Body of pancreas (tissue), 4 donors: ENCODE results near the gene TMEM237. TPM values are rescaled to one million over a fixed set of nuclear protein-coding genes. Genes with fewer than 3 reads are reported as not detected.
"Not testable (repeated sequence)": the region's sequence is repeated elsewhere in the genome, so short reads cannot be mapped to it uniquely, and the experiment has no call there.

Source experiments
- ATAC-seq: fragments of 150-250 bp; one replicate; pipeline ENCODE4 v1.9.1; 2016
- DNase-seq, 4 donors: peaks; one replicate each; pipeline ENCODE4 v3.0.0-alpha.2; 2019
- H3K27ac ChIP-seq, 4 donors: fragments of 200-600 bp; sonication (generic); 1 replicate in 3 of 4; 2 replicates in 1 of 4; pipeline versions ENCODE4 v1.5.1 to v1.6.1; 2016 to 2019; ENCODE audit warnings: mild to moderate bottlenecking in 1 of 4, mixed read lengths in 1 of 4, moderate library complexity in 1 of 4
- H3K27me3 ChIP-seq, 2 donors: fragments of 200-600 bp; sonication (generic); one replicate each; pipeline ENCODE4 v1.6.0; 2016; ENCODE audit warnings: mild to moderate bottlenecking in 1 of 2
- H3K36me3 ChIP-seq, 2 donors: fragments of 200-600 bp; sonication (generic); replicated peaks in 1 of 2; 2 replicates each; pipeline ENCODE4 v1.5.1; 2016; ENCODE audit warnings: low read depth in 2 of 2; ENCODE audit not compliant: insufficient read depth in 1 of 2
- H3K4me1 ChIP-seq: fragments of 200-600 bp; sonication (generic); one replicate; pipeline ENCODE4 v1.6.0; 2016
- H3K4me3 ChIP-seq, 2 donors: fragments of 200-600 bp; sonication (generic); 1 replicate in 1 of 2; 2 replicates in 1 of 2; pipeline ENCODE4 v1.5.1; 2016 to 2019
- H3K9me3 ChIP-seq, 3 donors: fragments of 200-600 bp; sonication (generic); 1 replicate in 2 of 3; 2 replicates in 1 of 3; pipeline ENCODE4 v1.5.1; 2016
- POLR2A ChIP-seq, 3 donors: fragments of 450-650 bp; IDR thresholded peaks; one replicate each; pipeline ENCODE4 v1.6.1; 2016; ENCODE audit warnings: antibody characterized with exemption in 3 of 3, mild to moderate bottlenecking in 2 of 3
- WGBS, 2 donors: methylation state at CpG; one replicate each; pipeline ENCODE4 v1.1.5; 2017; 5-methylcytosine and 5-hydroxymethylcytosine counted together
- intact Hi-C: fragments of 100-400 bp; cut with DNase I; formaldehyde crosslinking; loops from one replicate; pipeline ENCODE4 v1.15.1; 2023
- total RNA-seq, 2 donors: library from RNA; depleted of rRNA; stranded (reverse); fragments of >200 nt; gene quantifications; one replicate each; pipeline ENCODE4 v1.1.0, GENCODE V29; 2016
- TF ChIP-seq, protein P1 (sequence below), 7 experiments: fragments of 450-650 bp in 4 of 7; fragments of 200-600 bp in 3 of 7; sonication (generic) in 3 of 7; IDR thresholded peaks; one replicate each; pipeline ENCODE4 v1.5.1; 2016 to 2019; ENCODE audit warnings: antibody characterized with exemption in 7 of 7

TMEM237 gene
- total RNA-seq, 2 donors from 2014 or later, result 9.3 to 10.5 TPM

DNA sequence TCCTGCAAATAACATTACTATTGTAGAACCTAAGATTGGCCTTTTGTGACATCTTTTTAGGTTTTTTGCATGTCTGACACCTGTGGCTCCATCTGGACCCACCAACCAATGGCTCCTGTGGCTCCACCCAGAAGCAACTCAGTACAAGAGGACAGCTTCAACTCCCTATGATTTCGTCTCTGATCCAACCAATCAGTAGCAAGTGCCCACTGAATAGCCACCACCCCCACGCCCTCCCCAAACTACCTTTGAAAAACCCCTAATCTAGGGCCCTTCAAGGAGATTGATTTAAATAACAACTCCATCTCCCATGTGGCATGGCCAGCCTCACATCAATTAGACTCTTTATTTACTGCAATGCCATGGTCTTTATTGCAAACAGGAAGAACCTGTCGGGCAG is 31.5 kb upstream of the TMEM237 start:
- H3K4me3 ChIP-seq, result no peak overlapping the region
- WGBS, 2 donors, result 55 to 66% methylated on average over 3 of the region's 3 CpGs
- no peaks in the 10 kb centered on the region for H3K4me1 ChIP-seq
- no peaks in the 10 kb centered on the region for H3K9me3 ChIP-seq
- TF ChIP-seq, protein P1, sequence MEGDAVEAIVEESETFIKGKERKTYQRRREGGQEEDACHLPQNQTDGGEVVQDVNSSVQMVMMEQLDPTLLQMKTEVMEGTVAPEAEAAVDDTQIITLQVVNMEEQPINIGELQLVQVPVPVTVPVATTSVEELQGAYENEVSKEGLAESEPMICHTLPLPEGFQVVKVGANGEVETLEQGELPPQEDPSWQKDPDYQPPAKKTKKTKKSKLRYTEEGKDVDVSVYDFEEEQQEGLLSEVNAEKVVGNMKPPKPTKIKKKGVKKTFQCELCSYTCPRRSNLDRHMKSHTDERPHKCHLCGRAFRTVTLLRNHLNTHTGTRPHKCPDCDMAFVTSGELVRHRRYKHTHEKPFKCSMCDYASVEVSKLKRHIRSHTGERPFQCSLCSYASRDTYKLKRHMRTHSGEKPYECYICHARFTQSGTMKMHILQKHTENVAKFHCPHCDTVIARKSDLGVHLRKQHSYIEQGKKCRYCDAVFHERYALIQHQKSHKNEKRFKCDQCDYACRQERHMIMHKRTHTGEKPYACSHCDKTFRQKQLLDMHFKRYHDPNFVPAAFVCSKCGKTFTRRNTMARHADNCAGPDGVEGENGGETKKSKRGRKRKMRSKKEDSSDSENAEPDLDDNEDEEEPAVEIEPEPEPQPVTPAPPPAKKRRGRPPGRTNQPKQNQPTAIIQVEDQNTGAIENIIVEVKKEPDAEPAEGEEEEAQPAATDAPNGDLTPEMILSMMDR (IDR thresholded peaks at IDR 0.05), result no peak
- no peak for TF ChIP-seq POLR2A (IDR thresholded peaks at IDR 0.05)
- no peaks in the 10 kb centered on the region for H3K36me3 ChIP-seq
- intact Hi-C loops, result no loop called here
- no peak for ATAC-seq
- DNase-seq, result no peak
- no peak overlapping the region for H3K27ac ChIP-seq
- H3K27me3 ChIP-seq, result no peaks in the 10 kb centered on the region

DNA sequence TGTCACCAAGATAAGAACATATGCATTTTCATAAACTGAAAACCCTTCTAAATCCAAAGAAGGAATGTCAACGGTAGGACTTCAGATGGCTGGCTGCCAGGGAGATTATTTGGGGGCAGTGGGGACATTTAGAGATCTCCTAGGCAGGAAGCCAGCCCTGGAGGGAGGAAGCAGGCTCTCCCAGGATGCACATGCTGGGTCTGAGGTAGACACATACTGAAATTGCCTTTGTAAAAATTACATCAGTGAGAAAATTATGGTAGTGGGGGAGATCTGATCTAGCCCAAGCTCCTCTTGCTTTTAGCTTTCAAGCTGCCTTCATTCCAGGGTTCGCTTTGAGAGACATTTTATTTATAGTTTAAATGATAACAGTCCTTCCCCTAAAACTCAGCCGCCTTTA is 31.0 kb upstream of the TMEM237 start:
- ATAC-seq (no peak), DNase-seq (no peak)
- Histone ChIP-seq H3K36me3 (no peaks in the 10 kb centered on the region), H3K4me3 (no peak overlapping the region), H3K9me3 (no peaks in the 10 kb centered on the region), H3K27ac (no peak overlapping the region), H3K4me1 (no peaks in the 10 kb centered on the region), H3K27me3 (no peaks in the 10 kb centered on the region)
- WGBS, 2 donors, result 50 to 65% methylated on average over 3 of the region's 3 CpGs
- TF ChIP-seq, protein P1 (IDR thresholded peaks at IDR 0.05), result no peak
- no peak for TF ChIP-seq POLR2A (IDR thresholded peaks at IDR 0.05)
- intact Hi-C loops, result no loop called here

DNA sequence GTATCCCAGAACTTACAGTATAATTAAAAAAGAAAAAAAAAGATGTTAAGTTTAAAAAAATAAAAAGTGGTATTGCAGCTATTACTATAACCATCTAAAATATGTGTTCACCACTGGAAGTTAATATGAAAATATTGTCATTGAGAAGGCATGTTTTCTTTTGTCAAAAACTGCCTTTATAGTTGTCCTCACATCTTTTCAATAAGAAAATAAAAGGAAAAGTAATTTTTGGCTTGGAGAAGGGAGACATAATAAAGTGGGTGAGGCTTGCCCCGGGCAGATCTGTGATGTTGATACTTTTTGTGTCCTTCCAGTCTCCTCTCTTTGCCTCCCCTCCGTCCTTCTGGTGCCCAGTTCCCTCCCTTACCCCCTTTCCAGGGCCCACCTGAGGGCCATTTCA is 30.2 kb upstream of the TMEM237 start:
- no peak for DNase-seq
- Histone ChIP-seq H3K27me3 (no peaks in the 10 kb centered on the region), H3K36me3 (no peaks in the 10 kb centered on the region), H3K9me3 (no peaks in the 10 kb centered on the region), H3K4me1 (no peaks in the 10 kb centered on the region), H3K27ac (no peak overlapping the region), H3K4me3 (no peak overlapping the region)
- WGBS, 2 donors, result 70 to 80% methylated on average over 2 of the region's 2 CpGs
- no peak for ATAC-seq
- no peak for TF ChIP-seq POLR2A (IDR thresholded peaks at IDR 0.05)
- TF ChIP-seq, protein P1 (IDR thresholded peaks at IDR 0.05), result no peak
- intact Hi-C loops, result no loop called here

DNA sequence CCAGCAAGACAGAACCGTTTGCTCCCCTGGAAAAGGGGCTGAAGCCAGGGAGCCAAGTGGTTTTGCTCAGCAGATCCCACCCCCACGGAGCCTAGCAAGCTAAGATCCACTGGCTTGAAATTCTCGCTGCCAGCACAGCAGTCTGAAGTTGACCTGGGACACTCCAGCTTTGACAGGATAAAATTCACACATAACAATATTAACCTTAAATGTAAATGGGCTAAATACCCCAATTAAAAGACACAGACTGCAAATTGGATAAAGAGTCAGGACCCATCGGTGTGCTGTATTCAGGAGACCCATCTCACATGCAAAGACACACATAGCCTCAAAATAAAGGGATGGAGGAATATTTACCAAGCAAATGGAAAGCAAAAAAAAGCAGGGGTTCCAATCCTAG is 27.9 kb upstream of the TMEM237 start:
- DNase-seq, intact Hi-C loops, H3K27me3 ChIP-seq, H3K27ac ChIP-seq, H3K36me3 ChIP-seq, H3K4me3 ChIP-seq, ATAC-seq, H3K4me1 ChIP-seq, H3K9me3 ChIP-seq: not testable (repeated sequence)
- WGBS, 2 donors, result 55 to 94% methylated on average over 2 to 4 of the region's 4 CpGs

DNA sequence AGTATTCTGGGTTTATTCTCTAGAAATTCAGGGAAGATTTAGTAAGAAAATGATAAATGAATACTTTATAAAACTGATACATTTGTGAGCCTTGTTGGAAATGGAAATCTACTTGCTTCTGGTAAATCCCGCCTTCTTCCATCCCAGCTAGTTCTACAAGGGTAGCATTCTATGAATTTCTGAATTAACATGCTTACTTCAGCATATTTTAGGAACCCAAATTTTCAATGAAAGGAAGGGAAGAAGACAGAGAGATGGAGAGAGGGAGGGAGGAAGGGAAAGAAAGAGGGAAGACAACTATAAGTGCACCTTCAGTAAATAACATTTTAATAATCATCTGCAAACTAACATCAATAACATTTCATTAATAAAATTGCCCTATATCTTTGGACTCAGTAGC is 26.6 kb upstream of the TMEM237 start:
- Histone ChIP-seq H3K36me3 (no peaks in the 10 kb centered on the region), H3K4me3 (no peak overlapping the region), H3K27me3 (no peaks in the 10 kb centered on the region), H3K9me3 (no peaks in the 10 kb centered on the region), H3K27ac (no peak overlapping the region), H3K4me1 (no peaks in the 10 kb centered on the region)
- no peak for TF ChIP-seq POLR2A (IDR thresholded peaks at IDR 0.05)
- TF ChIP-seq, protein P1 (IDR thresholded peaks at IDR 0.05), result no peak
- DNase-seq, result no peak
- intact Hi-C loops, result no loop called here
- no peak for ATAC-seq
- WGBS, 2 donors, result 87 to 93% methylated on average over 1 of the region's 1 CpG
